ENCODE data around the gene INSC. TPM values are rescaled to one million over a fixed set of nuclear protein-coding genes. Genes with fewer than 3 reads are reported as not detected.

INSC gene
- total and polyA plus RNA-seq, 2 of the 8 experiments (the other 6 are each of a cell fraction or from before 2014, with no cell fraction given): 0.58 to 0.59 TPM

DNA sequence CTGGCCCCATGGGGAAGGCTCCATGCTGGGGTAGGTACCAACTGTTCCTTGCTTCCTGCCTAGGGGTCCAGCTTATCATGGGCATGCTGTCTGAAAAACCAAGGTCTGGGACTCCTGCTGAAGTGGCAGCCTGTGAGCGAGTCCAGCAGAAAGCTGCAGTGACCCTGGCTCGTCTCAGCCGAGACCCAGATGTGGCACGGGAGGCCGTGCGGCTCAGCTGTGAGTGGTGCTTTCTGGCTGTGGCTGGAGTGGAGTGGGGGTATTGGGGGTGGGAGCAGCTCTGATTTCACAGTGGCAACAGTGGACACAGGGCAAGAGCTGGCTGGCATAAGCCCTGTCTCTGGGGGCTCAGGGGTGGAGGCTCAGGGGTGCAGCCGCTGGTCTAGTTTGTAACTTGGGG is 124.1 kb downstream of the INSC start:
- Histone ChIP-seq H2BK15ac (ENCODE audit: low read length) (no peak overlapping the region), H3K14ac (ENCODE audit: insufficient read length) (no peak overlapping the region), H3K79me1 (ENCODE audit: low read depth, low read length) (no peaks in the 10 kb centered on the region), H3K4ac (replicated peaks; ENCODE audit: insufficient read length, low read depth, low read length) (no peak overlapping the region), H2BK12ac (ENCODE audit: low read depth, low read length) (no peak overlapping the region), H3K36me3 (ENCODE audit: control insufficient read depth in 2 of 4, insufficient read depth in 4 of 4, low read length in 3 of 4) (no peaks in the 10 kb centered on the region), H4K20me1 (replicated peaks in 1 of 2; ENCODE audit: control insufficient read depth in 1 of 2, insufficient read depth in 2 of 2, low read length in 2 of 2) (no peaks in the 10 kb centered on the region), H2AFZ (ENCODE audit: low read length) (no peak overlapping the region), H3K27me3 (replicated peaks in 1 of 4; ENCODE audit: control insufficient read depth in 3 of 4, extremely low read depth in 1 of 4, insufficient read depth in 3 of 4, low read length in 3 of 4) (no peaks in the 10 kb centered on the region), H2AK5ac (ENCODE audit: low read depth, low read length) (no peak overlapping the region), H3K9me3 (ENCODE audit: insufficient read depth in 2 of 2, low read depth in 1 of 2, low read length in 1 of 2) (no peaks in the 10 kb centered on the region), H3K18ac (ENCODE audit: extremely low read depth, low read length) (no peak overlapping the region), H3K23me2 (ENCODE audit: low read depth, low read length) (no peaks in the 10 kb centered on the region), H3K4me1 (replicated peaks in 1 of 4; ENCODE audit: control insufficient read depth in 3 of 4, insufficient read depth in 4 of 4, low read length in 3 of 4) (peaks cover 0 to 3% (median under 1%) of the 10 kb centered on the region in 4 experiments; a peak in 1 of 7 replicates), H4K91ac (replicated peaks; ENCODE audit: insufficient read length, low read length) (no peak overlapping the region), H3K4me2 (ENCODE audit: insufficient read depth in 1 of 2, low read depth in 2 of 2, low read length in 2 of 2) (no peak overlapping the region), H2BK20ac (ENCODE audit: low read length) (no peak overlapping the region), H4K8ac (ENCODE audit: extremely low read depth, insufficient read depth, low read length) (no peak overlapping the region), H3K9ac (replicated peaks in 1 of 4; ENCODE audit: extremely low read depth in 1 of 4, low read depth in 3 of 4, low read length in 3 of 4) (no peak overlapping the region), H4K5ac (ENCODE audit: insufficient read length, low read depth, low read length) (no peak overlapping the region), H2BK5ac (ENCODE audit: low read depth, low read length) (no peak overlapping the region), H3K56ac (replicated peaks; ENCODE audit: insufficient read length, low read depth, low read length) (no peak overlapping the region), H3K23ac (ENCODE audit: insufficient read length) (no peak overlapping the region), H2BK120ac (replicated peaks; ENCODE audit: low read depth, low read length) (no peak overlapping the region), H3K27ac (ENCODE audit: low read depth, low read length) (no peak overlapping the region), H3K79me2 (ENCODE audit: control insufficient read depth in 1 of 2, insufficient read depth in 2 of 2, low read length in 2 of 2) (no peaks in the 10 kb centered on the region), H3K4me3 (ENCODE audit: extremely low read depth in 1 of 4, insufficient read depth in 2 of 4, low read depth in 3 of 4, low read length in 4 of 4) (no peak overlapping the region)
- 93% methylated on average over 3 of the region's 7 CpGs; no CpG with 5 or more reads in 1 of the 2 experiments for WGBS, 2 experiments (ENCODE audit: extremely low coverage in 1 of 2, insufficient coverage in 1 of 2, insufficient read length in 1 of 2, insufficient replicate concordance in 2 of 2, low coverage in 1 of 2, low lambda C conversion rate in 2 of 2, missing lambda C conversion rate in 1 of 2)
- ChIA-PET POLR2A (ENCODE audit: partially characterized antibody) (no interaction called here), CTCF (ENCODE audit: partially characterized antibody) (interaction anchor here (0.8 to 1.8 kb wide), 3 partner anchors 9 to 138 kb away, joined by 3 to 7 read pairs (median 3); no protein-coding TSS in a partner anchor)
- FAIRE-seq (no peak), DNase-seq (ENCODE audit: low read depth in 1 of 2, low spot score in 2 of 2) (no peak)
- TF ChIP-seq MAX (IDR thresholded peaks at IDR 0.05) (no peak), NANOG (IDR thresholded peaks at IDR 0.05; ENCODE audit: insufficient read depth, low read depth, low read length, poor library complexity, severe bottlenecking) (no peak), RFX5 (IDR thresholded peaks at IDR 0.05; ENCODE audit: borderline replicate concordance, low read depth, low read length) (no peak), SP2 (IDR thresholded peaks at IDR 0.05; ENCODE audit: low read length) (no peak), FOSL1 (IDR thresholded peaks at IDR 0.05; ENCODE audit: insufficient read depth, low read depth, low read length) (no peak), POLR2AphosphoS5 (IDR thresholded peaks at IDR 0.05; ENCODE audit: low read depth, low read length) (no peak), BCL11A (IDR thresholded peaks at IDR 0.05; ENCODE audit: low read depth in 2 of 2, low read length in 2 of 2) (no peak), MAFK (IDR thresholded peaks at IDR 0.05; ENCODE audit: low read depth, low read length) (no peak), JUND (IDR thresholded peaks at IDR 0.05; ENCODE audit: low read length) (no peak), POU5F1 (IDR thresholded peaks at IDR 0.05; ENCODE audit: low read depth, low read length) (no peak), SP4 (IDR thresholded peaks at IDR 0.05; ENCODE audit: low read length) (no peak), GABPA (IDR thresholded peaks at IDR 0.05; ENCODE audit: borderline replicate concordance, insufficient read depth, low read length) (no peak), ASH2L (IDR thresholded peaks at IDR 0.05; ENCODE audit: low read length) (no peak)
- TF ChIP-seq, protein P1, sequence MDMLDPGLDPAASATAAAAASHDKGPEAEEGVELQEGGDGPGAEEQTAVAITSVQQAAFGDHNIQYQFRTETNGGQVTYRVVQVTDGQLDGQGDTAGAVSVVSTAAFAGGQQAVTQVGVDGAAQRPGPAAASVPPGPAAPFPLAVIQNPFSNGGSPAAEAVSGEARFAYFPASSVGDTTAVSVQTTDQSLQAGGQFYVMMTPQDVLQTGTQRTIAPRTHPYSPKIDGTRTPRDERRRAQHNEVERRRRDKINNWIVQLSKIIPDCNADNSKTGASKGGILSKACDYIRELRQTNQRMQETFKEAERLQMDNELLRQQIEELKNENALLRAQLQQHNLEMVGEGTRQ (IDR thresholded peaks at IDR 0.05; ENCODE audit: low read length): no peak
